Endodermal cell (in vitro differentiated cells): ENCODE data around the gene TSNAX. TPM values are rescaled to one million over a fixed set of nuclear protein-coding genes. Genes with fewer than 3 reads are reported as not detected.

Experiments
- DNase-seq: peaks from one replicate; pipeline ENCODE4 v3.0.0-alpha.2; 2017
- H3K27ac ChIP-seq: 2 replicates; pipeline ENCODE4 v1.5.1; 2013; ENCODE audit warnings: mild to moderate bottlenecking, low read depth, low read length, moderate library complexity
- H3K27me3 ChIP-seq: 2 replicates; pipeline ENCODE4 v1.6.1; 2013; ENCODE audit warnings: mild to moderate bottlenecking, low read length, moderate library complexity; ENCODE audit not compliant: insufficient read depth, control insufficient read depth, poor library complexity, severe bottlenecking
- H3K36me3 ChIP-seq: 2 replicates; pipeline ENCODE4 v1.7.0; 2013; ENCODE audit warnings: mild to moderate bottlenecking, low read length, moderate library complexity; ENCODE audit not compliant: control insufficient read depth, insufficient read depth
- H3K4me1 ChIP-seq: one replicate; pipeline ENCODE4 v1.7.0; 2013; ENCODE audit warnings: low read length; ENCODE audit not compliant: control insufficient read depth, insufficient read depth
- H3K4me3 ChIP-seq: 2 replicates; pipeline ENCODE4 v1.5.1; 2013; ENCODE audit warnings: mild to moderate bottlenecking, low read length, moderate library complexity
- H3K9ac ChIP-seq: 2 replicates; pipeline ENCODE4 v1.6.1; 2013; ENCODE audit warnings: mild to moderate bottlenecking, low read length, moderate library complexity; ENCODE audit not compliant: poor library complexity, severe bottlenecking; ENCODE audit errors: extremely low read depth
- H3K9me3 ChIP-seq: 2 replicates; pipeline ENCODE4 v1.6.1; 2013; ENCODE audit warnings: mild to moderate bottlenecking, low read length, moderate library complexity; ENCODE audit not compliant: control insufficient read depth
- H3K27ac Mint-ChIP-seq: 2 replicates; pipeline ENCODE4 v1.8.0; 2020; ENCODE audit warnings: mixed read lengths
- H3K27me3 Mint-ChIP-seq: 2 replicates; pipeline ENCODE4 v1.8.0; 2021; ENCODE audit warnings: mild to moderate bottlenecking, mixed read lengths; ENCODE audit not compliant: insufficient read depth
- H3K36me3 Mint-ChIP-seq: 2 replicates; pipeline ENCODE4 v1.8.0; 2020; ENCODE audit warnings: low read depth, mixed read lengths
- H3K4me1 Mint-ChIP-seq: 2 replicates; pipeline ENCODE4 v1.8.0; 2020; ENCODE audit warnings: mixed read lengths
- H3K4me3 Mint-ChIP-seq: 2 replicates; pipeline ENCODE4 v1.8.0; 2020; ENCODE audit warnings: mild to moderate bottlenecking, moderate library complexity, mixed read lengths
- H3K9me3 Mint-ChIP-seq: 2 replicates; pipeline ENCODE4 v1.8.0; 2020; ENCODE audit warnings: mild to moderate bottlenecking, mixed read lengths
- WGBS, 2 experiments: methylation state at CpG; one replicate each; pipeline versions ENCODE4 v1.1.5 to v1.1.7; 2013; ENCODE audit warnings: missing lambda C conversion rate in 2 of 2, mixed read lengths in 1 of 2; ENCODE audit not compliant: insufficient coverage in 1 of 2, insufficient read length in 1 of 2; 5-methylcytosine and 5-hydroxymethylcytosine counted together
- total RNA-seq, 2 donors: library from RNA; stranded (reverse); fragmentation: NEBNext Ultra II Directional in 1 of 2; extraction: Animal tissue kit (Norgen Biotek cat#: 25700) in 1 of 2; gene quantifications; 2 replicates in 1 of 2; 3 replicates in 1 of 2; pipeline ENCODE4 v1.2.1, GENCODE V29; 2021
- TF ChIP-seq, protein P1 (sequence below): fragments of 200-600 bp; sonication (generic); conservative IDR thresholded peaks from 2 replicates; pipeline ENCODE4 v1.5.0; 2021; ENCODE audit warnings: antibody characterized with exemption, mild to moderate bottlenecking

TSNAX gene
- total RNA-seq, 2 donors from 2014 or later, result 38.3 to 45.6 TPM

DNA sequence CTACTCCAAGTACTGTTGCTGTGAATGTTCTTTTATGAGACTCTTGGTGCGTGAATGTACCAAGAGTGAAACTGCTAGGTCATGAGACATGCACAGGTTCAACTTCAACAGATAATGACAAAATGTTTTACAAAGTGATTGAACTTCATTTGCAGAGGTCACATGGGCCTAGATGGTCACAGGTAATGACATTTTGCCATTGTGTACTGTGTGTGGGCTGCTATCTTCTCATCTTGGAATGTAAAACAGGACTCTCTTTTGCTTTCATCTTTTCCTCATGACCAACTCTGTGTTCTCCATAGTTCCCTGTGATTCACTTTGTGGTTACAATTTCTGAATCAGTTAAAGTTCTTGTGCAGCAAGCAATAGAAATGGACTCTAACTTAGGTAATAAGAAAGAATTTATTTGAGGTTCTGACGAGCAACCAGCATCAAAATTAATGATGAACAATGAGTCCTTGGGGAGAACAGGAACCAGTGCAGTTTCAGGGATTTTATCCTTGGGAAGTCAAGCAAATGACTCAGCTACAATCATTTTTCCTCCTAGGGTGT is 16.2 kb upstream of the TSNAX start:
- peaks cover 8% of the 10 kb centered on the region for H3K27me3 Mint-ChIP-seq
- no peak overlapping the region for H3K9ac ChIP-seq

DNA sequence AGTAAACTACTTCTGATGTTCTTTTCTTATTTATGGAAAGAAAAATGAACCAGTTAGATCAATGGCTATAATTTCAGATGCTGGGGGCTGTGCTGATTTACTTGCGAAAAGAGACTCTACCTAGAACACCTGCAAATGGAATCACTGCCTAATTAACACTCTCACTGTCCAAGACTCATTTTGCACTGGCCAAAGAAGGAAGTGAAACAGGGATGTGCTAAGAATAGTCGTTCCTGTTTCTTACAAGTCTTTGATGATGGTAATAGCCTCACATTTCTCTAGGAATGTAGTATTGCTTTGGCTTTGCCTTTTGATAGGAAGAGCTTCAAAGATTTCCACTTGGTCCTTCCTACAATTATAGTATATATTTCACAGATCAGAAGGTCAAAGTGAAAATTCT is 12.7 kb upstream of the TSNAX start:
- Histone ChIP-seq H3K9me3 (no peaks in the 10 kb centered on the region), H3K9ac (no peak overlapping the region), H3K36me3 (no peaks in the 10 kb centered on the region), H3K4me3 (no peak overlapping the region), H3K27ac (no peak overlapping the region), H3K27me3 (peaks cover 50% of the 10 kb centered on the region), H3K4me1 (no peaks in the 10 kb centered on the region)
- DNase-seq, result no peak
- H3K4me1 Mint-ChIP-seq, result no peaks in the 10 kb centered on the region
- TF ChIP-seq, protein P1, sequence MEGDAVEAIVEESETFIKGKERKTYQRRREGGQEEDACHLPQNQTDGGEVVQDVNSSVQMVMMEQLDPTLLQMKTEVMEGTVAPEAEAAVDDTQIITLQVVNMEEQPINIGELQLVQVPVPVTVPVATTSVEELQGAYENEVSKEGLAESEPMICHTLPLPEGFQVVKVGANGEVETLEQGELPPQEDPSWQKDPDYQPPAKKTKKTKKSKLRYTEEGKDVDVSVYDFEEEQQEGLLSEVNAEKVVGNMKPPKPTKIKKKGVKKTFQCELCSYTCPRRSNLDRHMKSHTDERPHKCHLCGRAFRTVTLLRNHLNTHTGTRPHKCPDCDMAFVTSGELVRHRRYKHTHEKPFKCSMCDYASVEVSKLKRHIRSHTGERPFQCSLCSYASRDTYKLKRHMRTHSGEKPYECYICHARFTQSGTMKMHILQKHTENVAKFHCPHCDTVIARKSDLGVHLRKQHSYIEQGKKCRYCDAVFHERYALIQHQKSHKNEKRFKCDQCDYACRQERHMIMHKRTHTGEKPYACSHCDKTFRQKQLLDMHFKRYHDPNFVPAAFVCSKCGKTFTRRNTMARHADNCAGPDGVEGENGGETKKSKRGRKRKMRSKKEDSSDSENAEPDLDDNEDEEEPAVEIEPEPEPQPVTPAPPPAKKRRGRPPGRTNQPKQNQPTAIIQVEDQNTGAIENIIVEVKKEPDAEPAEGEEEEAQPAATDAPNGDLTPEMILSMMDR, result no peak
- H3K36me3 Mint-ChIP-seq, result no peaks in the 10 kb centered on the region
- H3K27ac Mint-ChIP-seq, result no peak overlapping the region
- H3K27me3 Mint-ChIP-seq, result peaks cover 11% of the 10 kb centered on the region
- WGBS, 2 experiments, result 97% methylated on average over 2 of the region's 2 CpGs; no CpG with 5 or more reads in 1 of the 2 experiments
- no peak overlapping the region for H3K4me3 Mint-ChIP-seq
- no peaks in the 10 kb centered on the region for H3K9me3 Mint-ChIP-seq

More for the DNA sequence above, 16.2 kb upstream of the TSNAX start:
- TF ChIP-seq, protein P1, result no peak
- Mint-ChIP-seq H3K27ac (no peak overlapping the region), H3K4me3 (no peak overlapping the region), H3K4me1 (no peaks in the 10 kb centered on the region), H3K36me3 (no peaks in the 10 kb centered on the region), H3K9me3 (no peaks in the 10 kb centered on the region)
- H3K27me3 ChIP-seq, result peaks cover 18% of the 10 kb centered on the region
- H3K27ac ChIP-seq, result no peak overlapping the region
- WGBS, 2 experiments, result 98 to 100% methylated on average over 1 to 2 of the region's 2 CpGs
- no peak for DNase-seq
- H3K36me3 ChIP-seq, result no peaks in the 10 kb centered on the region
- H3K4me3 ChIP-seq, result no peak overlapping the region
- H3K9me3 ChIP-seq, result no peaks in the 10 kb centered on the region
- H3K4me1 ChIP-seq, result no peaks in the 10 kb centered on the region

- no peak overlapping the region for H3K4me3 ChIP-seq
- no peaks in the 10 kb centered on the region for H3K9me3 Mint-ChIP-seq
- H3K9ac ChIP-seq, result no peak overlapping the region
- H3K9me3 ChIP-seq, result no peaks in the 10 kb centered on the region
- no peaks in the 10 kb centered on the region for H3K4me1 Mint-ChIP-seq
- WGBS, 2 experiments, result 84 to 90% methylated on average over 2 to 3 of the region's 3 CpGs
- no peak for DNase-seq
- TF ChIP-seq, protein P1, result no peak
- H3K27me3 Mint-ChIP-seq, result peaks cover 11% of the 10 kb centered on the region
- no peaks in the 10 kb centered on the region for H3K4me1 ChIP-seq
- no peak overlapping the region for H3K4me3 Mint-ChIP-seq
- peaks cover 55% of the 10 kb centered on the region for H3K27me3 ChIP-seq
- no peak overlapping the region for H3K27ac Mint-ChIP-seq
- no peaks in the 10 kb centered on the region for H3K36me3 Mint-ChIP-seq
- H3K27ac ChIP-seq, result no peak overlapping the region
- no peaks in the 10 kb centered on the region for H3K36me3 ChIP-seq
Measured at GRCh38 chr1:231517076-231517475, 11.4 kb upstream of the TSNAX start.
